Ureter (tissue), 1 donor: ENCODE results near the gene CCDC88C. TPM values are rescaled to one million over a fixed set of nuclear protein-coding genes. Genes with fewer than 3 reads are reported as not detected.

Experiments used
- DNase-seq: peaks from one replicate; pipeline ENCODE4 v3.0.0-alpha.2; 2020; ENCODE audit warnings: low spot score
- total RNA-seq: library from RNA; stranded (reverse); gene quantifications from one replicate; pipeline ENCODE4 v1.2.4, GENCODE V29; 2023
- donor health status: DM: yes; HTN: yes; CAD: no.

Gene CCDC88C
- total RNA-seq, 1 donor from 2014 or later, result 49.0 TPM

GRCh38 chr14:91364524-91365270 lies 52.9 kb downstream of the CCDC88C start:
- DNase-seq, result no peak

- no peak for DNase-seq
Measured at GRCh38 chr14:91363776-91364523, 53.7 kb downstream of the CCDC88C start.

GRCh38 chr14:91361233-91361811 lies 56.3 kb downstream of the CCDC88C start:
- DNase-seq, result peak; percentile 71

- DNase-seq, result no peak
Measured at GRCh38 chr14:91360490-91361232, 57.0 kb downstream of the CCDC88C start.

GRCh38 chr14:91358654-91359220 lies 58.9 kb downstream of the CCDC88C start:
- DNase-seq, result no peak

- no peak for DNase-seq
Measured at GRCh38 chr14:91358025-91358319, 59.6 kb downstream of the CCDC88C start.

GRCh38 chr14:91357272-91358024 lies 60.2 kb downstream of the CCDC88C start:
- DNase-seq, result no peak

- DNase-seq, result no peak
Measured at GRCh38 chr14:91356181-91356763, 61.3 kb downstream of the CCDC88C start.

- DNase-seq, result no peak
Measured at GRCh38 chr14:91354979-91355685, 62.5 kb downstream of the CCDC88C start.

GRCh38 chr14:91354221-91354916 lies 63.3 kb downstream of the CCDC88C start:
- no peak for DNase-seq

- DNase-seq, result no peak
Measured at GRCh38 chr14:91352728-91353692, 64.6 kb downstream of the CCDC88C start.

- no peak for DNase-seq
Measured at GRCh38 chr14:91352053-91352452, 65.6 kb downstream of the CCDC88C start.

GRCh38 chr14:91351512-91351862 lies 66.1 kb downstream of the CCDC88C start:
- no peak for DNase-seq

GRCh38 chr14:91350813-91351511 lies 66.7 kb downstream of the CCDC88C start:
- DNase-seq, result no peak

GRCh38 chr14:91350483-91350812 lies 67.2 kb downstream of the CCDC88C start:
- no peak for DNase-seq

GRCh38 chr14:91349481-91350074 lies 68.0 kb downstream of the CCDC88C start:
- no peak for DNase-seq

GRCh38 chr14:91348845-91349465 lies 68.7 kb downstream of the CCDC88C start:
- no peak for DNase-seq
